ENCODE measurements around the gene POLA2.
A peak's percentile ranks its signal among the peaks of the same experiment; 100 is the strongest.

Gene POLA2

GRCh38 chr11:65261591-65262380 is at the start of gene POLA2:
Gene POLA2 (plus strand): TSS chr11:65261962. CDS start chr11:65262293, 331 bp downstream.
- Histone ChIP-seq H3K36me3 (ENCODE audit: control insufficient read depth, insufficient read depth, low read length) (no peaks in the 10 kb centered on the region), H3K9ac (ENCODE audit: low read length) (peak within 1 kb of the TSS; percentile 64), H3K27ac (ENCODE audit: low read depth, low read length) (peak within 1 kb of the TSS; percentile 90), H3K27me3 (ENCODE audit: control insufficient read depth, insufficient read depth, low read length) (no peaks in the 10 kb centered on the region), H3K4me3 (ENCODE audit: low read length) (peak within 1 kb of the TSS; percentile 76), H3K4me1 (ENCODE audit: control insufficient read depth, insufficient read depth, low read length) (peaks cover 9% of the 10 kb centered on the region)

DNA sequence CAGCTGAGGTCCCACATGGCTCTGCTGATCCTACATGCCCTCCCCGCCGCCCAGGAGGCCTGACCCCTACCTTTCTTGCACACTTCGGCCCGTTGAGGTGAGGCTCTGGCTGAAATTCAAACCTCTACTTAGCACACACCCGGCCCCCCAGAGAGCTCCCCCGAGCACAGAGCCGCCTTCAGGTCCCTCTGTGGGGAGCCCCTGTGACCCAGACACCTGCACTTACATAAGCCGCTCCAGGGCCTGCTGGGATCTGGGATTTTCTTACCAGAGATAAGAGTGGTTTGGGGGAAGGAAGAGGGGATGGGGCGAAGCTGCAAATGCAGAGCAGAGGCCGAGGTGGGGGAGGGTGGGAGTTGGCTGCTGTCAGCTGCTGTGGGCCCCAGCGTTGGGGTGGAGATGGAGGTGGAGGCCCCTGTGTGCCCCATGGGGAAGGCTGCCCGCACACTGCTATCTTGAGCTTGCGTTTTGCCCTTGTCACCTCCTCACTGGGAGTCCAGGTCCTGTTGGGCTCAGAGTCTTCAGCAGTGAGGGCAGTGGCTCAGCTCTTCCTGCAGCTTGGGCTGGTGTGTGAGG is 49.4 kb upstream of the POLA2 start:
- no peaks in the 10 kb centered on the region for H3K27me3 ChIP-seq (ENCODE audit: control insufficient read depth, insufficient read depth, low read length)
- no peak overlapping the region for H3K4me3 ChIP-seq (ENCODE audit: low read length)
- no peaks in the 10 kb centered on the region for H3K4me1 ChIP-seq (ENCODE audit: control insufficient read depth, insufficient read depth, low read length)
- no peak overlapping the region for H3K27ac ChIP-seq (ENCODE audit: low read depth, low read length)
- peaks cover 35% of the 10 kb centered on the region for H3K36me3 ChIP-seq (ENCODE audit: control insufficient read depth, insufficient read depth, low read length)
- H3K9ac ChIP-seq (ENCODE audit: low read length): no peak overlapping the region

- Histone ChIP-seq H3K36me3 (ENCODE audit: control insufficient read depth, insufficient read depth, low read length) (peaks cover 30% of the 10 kb centered on the region), H3K4me1 (ENCODE audit: control insufficient read depth, insufficient read depth, low read length) (no peaks in the 10 kb centered on the region), H3K27me3 (ENCODE audit: control insufficient read depth, insufficient read depth, low read length) (no peaks in the 10 kb centered on the region), H3K27ac (ENCODE audit: low read depth, low read length) (no peak overlapping the region), H3K9ac (ENCODE audit: low read length) (no peak overlapping the region), H3K4me3 (ENCODE audit: low read length) (no peak overlapping the region)
Measured at GRCh38 chr11:65213322-65214211, 48.2 kb upstream of the POLA2 start.

DNA sequence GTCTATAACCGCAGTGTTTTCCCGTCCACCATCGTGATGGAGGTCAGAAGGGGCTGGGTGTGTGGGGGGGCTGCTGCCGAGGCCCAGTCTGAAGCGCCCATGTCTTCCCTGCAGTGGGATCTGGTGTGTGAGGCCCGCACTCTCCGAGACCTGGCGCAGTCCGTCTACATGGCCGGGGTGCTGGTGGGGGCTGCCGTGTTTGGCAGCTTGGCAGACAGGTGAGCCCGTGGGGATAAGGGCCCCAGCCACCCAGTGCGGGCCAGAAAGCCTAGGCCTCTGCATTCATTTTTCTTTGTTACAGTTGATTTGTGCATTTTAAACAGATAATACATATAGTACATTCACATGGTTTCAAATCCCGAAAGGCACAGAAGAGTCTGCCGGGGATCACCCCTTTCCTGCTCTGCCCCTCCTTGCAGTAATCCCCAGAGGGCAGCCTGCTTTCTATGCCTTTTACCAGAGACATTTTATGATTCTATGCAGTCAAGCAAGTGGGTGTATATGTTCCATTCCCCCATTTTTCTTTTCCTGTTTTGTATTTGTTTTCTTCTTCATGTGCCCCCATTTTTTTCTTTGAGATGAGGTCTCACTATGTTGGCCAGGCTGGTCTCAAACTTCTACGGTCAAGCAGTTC is 47.4 kb upstream of the POLA2 start:
- no peak overlapping the region for H3K9ac ChIP-seq (ENCODE audit: low read length)
- H3K27ac ChIP-seq (ENCODE audit: low read depth, low read length): no peak overlapping the region
- peaks cover 23% of the 10 kb centered on the region for H3K36me3 ChIP-seq (ENCODE audit: control insufficient read depth, insufficient read depth, low read length)
- no peaks in the 10 kb centered on the region for H3K27me3 ChIP-seq (ENCODE audit: control insufficient read depth, insufficient read depth, low read length)
- no peak overlapping the region for H3K4me3 ChIP-seq (ENCODE audit: low read length)
- H3K4me1 ChIP-seq (ENCODE audit: control insufficient read depth, insufficient read depth, low read length): no peaks in the 10 kb centered on the region

- H3K4me3 ChIP-seq (ENCODE audit: low read length): no peak overlapping the region
- no peaks in the 10 kb centered on the region for H3K27me3 ChIP-seq (ENCODE audit: control insufficient read depth, insufficient read depth, low read length)
- H3K27ac ChIP-seq (ENCODE audit: low read depth, low read length): no peak overlapping the region
- H3K9ac ChIP-seq (ENCODE audit: low read length): no peak overlapping the region
- peaks cover 11% of the 10 kb centered on the region for H3K36me3 ChIP-seq (ENCODE audit: control insufficient read depth, insufficient read depth, low read length)
- no peaks in the 10 kb centered on the region for H3K4me1 ChIP-seq (ENCODE audit: control insufficient read depth, insufficient read depth, low read length)
Measured at GRCh38 chr11:65215441-65216076, 46.2 kb upstream of the POLA2 start.

DNA sequence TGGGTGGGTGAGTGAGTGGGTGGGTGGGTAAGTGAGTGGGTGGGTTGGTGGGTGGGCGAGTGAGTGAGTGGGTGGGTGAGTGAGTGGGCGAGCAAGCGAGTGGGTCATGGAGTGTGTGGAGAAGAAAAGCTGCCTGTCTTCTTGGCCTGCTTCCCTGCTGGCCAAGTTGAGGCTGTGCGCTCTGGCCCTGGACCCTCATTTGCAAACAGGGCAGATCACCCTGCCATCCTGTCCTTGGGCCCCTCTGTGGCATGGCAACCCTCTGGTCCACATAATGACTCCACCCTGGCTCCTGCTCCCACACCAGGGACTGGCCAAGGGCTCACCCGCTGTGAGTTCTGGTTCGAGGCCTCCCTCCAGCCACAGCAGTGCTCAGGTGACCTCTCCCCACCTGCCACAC is 44.9 kb upstream of the POLA2 start:
- no peak overlapping the region for H3K9ac ChIP-seq (ENCODE audit: low read length)
- H3K36me3 ChIP-seq (ENCODE audit: control insufficient read depth, insufficient read depth, low read length): peaks cover 3% of the 10 kb centered on the region
- no peaks in the 10 kb centered on the region for H3K27me3 ChIP-seq (ENCODE audit: control insufficient read depth, insufficient read depth, low read length)
- H3K4me1 ChIP-seq (ENCODE audit: control insufficient read depth, insufficient read depth, low read length): no peaks in the 10 kb centered on the region
- H3K4me3 ChIP-seq (ENCODE audit: low read length): no peak overlapping the region
- H3K27ac ChIP-seq (ENCODE audit: low read depth, low read length): no peak overlapping the region

GRCh38 chr11:65217441-65218423 is 44.0 kb upstream of the POLA2 start:
- Histone ChIP-seq H3K4me3 (ENCODE audit: low read length) (no peak overlapping the region), H3K9ac (ENCODE audit: low read length) (no peak overlapping the region), H3K27ac (ENCODE audit: low read depth, low read length) (no peak overlapping the region), H3K27me3 (ENCODE audit: control insufficient read depth, insufficient read depth, low read length) (no peaks in the 10 kb centered on the region), H3K4me1 (ENCODE audit: control insufficient read depth, insufficient read depth, low read length) (no peaks in the 10 kb centered on the region), H3K36me3 (ENCODE audit: control insufficient read depth, insufficient read depth, low read length) (no peaks in the 10 kb centered on the region)

DNA sequence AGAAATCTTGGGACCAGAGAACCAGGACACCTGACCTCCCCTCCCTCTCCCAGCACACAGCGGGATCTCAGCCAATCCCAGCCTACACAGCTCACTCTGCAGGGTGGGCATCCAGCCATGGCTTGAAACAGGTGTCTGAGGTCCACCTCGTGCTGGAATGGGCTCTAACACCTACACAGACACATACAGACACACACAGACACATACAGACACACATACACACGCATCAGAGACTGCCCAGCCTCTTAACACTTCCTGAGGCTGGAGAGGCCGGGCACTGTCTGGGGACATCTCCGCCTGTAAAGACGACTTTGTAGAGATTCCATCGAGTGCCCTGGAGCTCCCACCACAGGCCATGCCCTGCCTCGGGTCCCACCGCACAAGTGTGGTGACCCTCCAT is 43.3 kb upstream of the POLA2 start:
- no peaks in the 10 kb centered on the region for H3K27me3 ChIP-seq (ENCODE audit: control insufficient read depth, insufficient read depth, low read length)
- no peaks in the 10 kb centered on the region for H3K4me1 ChIP-seq (ENCODE audit: control insufficient read depth, insufficient read depth, low read length)
- H3K27ac ChIP-seq (ENCODE audit: low read depth, low read length): no peak overlapping the region
- H3K9ac ChIP-seq (ENCODE audit: low read length): no peak overlapping the region
- H3K4me3 ChIP-seq (ENCODE audit: low read length): no peak overlapping the region
- H3K36me3 ChIP-seq (ENCODE audit: control insufficient read depth, insufficient read depth, low read length): no peaks in the 10 kb centered on the region

DNA sequence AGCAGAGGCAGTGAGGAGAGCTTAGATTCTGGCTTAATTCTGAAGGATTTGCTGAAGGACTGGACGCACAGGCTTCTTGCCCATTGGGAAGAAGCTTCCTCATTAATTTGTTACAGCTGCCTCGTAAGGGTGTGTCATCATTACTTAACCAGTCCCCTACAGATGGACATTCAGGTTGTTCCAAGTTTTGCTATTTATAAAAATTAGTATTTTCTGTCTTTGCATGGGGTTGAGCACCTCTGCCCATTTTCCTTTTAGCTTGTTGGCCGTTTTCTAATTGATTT is 41.9 kb upstream of the POLA2 start:
- H3K27me3 ChIP-seq (ENCODE audit: control insufficient read depth, insufficient read depth, low read length): no peaks in the 10 kb centered on the region
- no peak overlapping the region for H3K27ac ChIP-seq (ENCODE audit: low read depth, low read length)
- no peak overlapping the region for H3K9ac ChIP-seq (ENCODE audit: low read length)
- H3K4me1 ChIP-seq (ENCODE audit: control insufficient read depth, insufficient read depth, low read length): no peaks in the 10 kb centered on the region
- no peaks in the 10 kb centered on the region for H3K36me3 ChIP-seq (ENCODE audit: control insufficient read depth, insufficient read depth, low read length)
- no peak overlapping the region for H3K4me3 ChIP-seq (ENCODE audit: low read length)

DNA sequence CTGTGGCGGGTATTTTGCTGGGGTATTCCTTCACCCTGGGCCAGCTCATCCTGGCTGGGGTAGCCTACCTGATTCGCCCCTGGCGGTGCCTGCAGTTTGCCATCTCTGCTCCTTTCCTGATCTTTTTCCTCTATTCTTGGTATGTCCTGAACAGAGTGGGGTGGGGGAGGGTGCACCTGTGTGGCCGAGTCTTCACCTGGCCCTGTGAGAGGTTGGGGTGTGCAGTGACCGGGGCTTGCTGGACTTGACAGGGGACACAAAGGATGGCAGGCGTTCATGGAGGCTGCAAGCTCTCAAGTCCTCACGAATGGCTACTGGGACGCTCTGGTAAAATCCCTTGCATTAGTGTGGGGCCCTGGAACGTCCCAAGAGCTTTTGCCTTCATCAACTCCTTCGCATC is 40.7 kb upstream of the POLA2 start:
- H3K4me3 ChIP-seq (ENCODE audit: low read length): no peak overlapping the region
- no peak overlapping the region for H3K9ac ChIP-seq (ENCODE audit: low read length)
- H3K4me1 ChIP-seq (ENCODE audit: control insufficient read depth, insufficient read depth, low read length): no peaks in the 10 kb centered on the region
- no peaks in the 10 kb centered on the region for H3K27me3 ChIP-seq (ENCODE audit: control insufficient read depth, insufficient read depth, low read length)
- H3K36me3 ChIP-seq (ENCODE audit: control insufficient read depth, insufficient read depth, low read length): no peaks in the 10 kb centered on the region
- H3K27ac ChIP-seq (ENCODE audit: low read depth, low read length): no peak overlapping the region

GRCh38 chr11:65223011-65223410 is 38.8 kb upstream of the POLA2 start:
- Histone ChIP-seq H3K4me3 (ENCODE audit: low read length) (no peak overlapping the region), H3K27ac (ENCODE audit: low read depth, low read length) (no peak overlapping the region), H3K4me1 (ENCODE audit: control insufficient read depth, insufficient read depth, low read length) (no peaks in the 10 kb centered on the region), H3K27me3 (ENCODE audit: control insufficient read depth, insufficient read depth, low read length) (no peaks in the 10 kb centered on the region), H3K9ac (ENCODE audit: low read length) (no peak overlapping the region), H3K36me3 (ENCODE audit: control insufficient read depth, insufficient read depth, low read length) (no peaks in the 10 kb centered on the region)

Measured in rectal smooth muscle tissue (tissue), 1 donor.